DND-41 (cell line): ENCODE measurements around the gene NRXN3.

ENCODE experiments used
- ATAC-seq: fragments of 200-7000 bp; cut with Tn5 transposase; 3 replicates; pipeline ENCODE4 v1.9.1; 2021; ENCODE audit warnings: low read depth; ENCODE audit not compliant: insufficient read depth
- DNase-seq: peaks from one replicate; pipeline ENCODE4 v3.0.0-alpha.2; 2020
- H2AFZ ChIP-seq: 2 replicates; pipeline ENCODE4 v1.6.0; 2012; ENCODE audit warnings: low read depth, low read length
- H3K27ac ChIP-seq: 2 replicates; pipeline ENCODE4 v1.5.1; 2012; ENCODE audit warnings: low read length, inconsistent platforms
- H3K27me3 ChIP-seq: fragments of 200-600 bp; sonication (generic); 2 replicates; pipeline ENCODE4 v1.6.0; 2012; ENCODE audit warnings: low read length, mild to moderate bottlenecking, inconsistent platforms; ENCODE audit not compliant: insufficient read depth, poor library complexity
- H3K36me3 ChIP-seq: 2 replicates; pipeline ENCODE4 v1.5.1; 2012; ENCODE audit warnings: low read length, inconsistent platforms; ENCODE audit not compliant: insufficient read depth
- H3K4me1 ChIP-seq: 2 replicates; pipeline ENCODE4 v1.5.1; 2012; ENCODE audit warnings: mild to moderate bottlenecking, low read length; ENCODE audit not compliant: insufficient read depth
- H3K4me2 ChIP-seq: 2 replicates; pipeline ENCODE4 v1.6.0; 2012; ENCODE audit warnings: mild to moderate bottlenecking, moderate library complexity, low read length, inconsistent platforms; ENCODE audit not compliant: insufficient read depth
- H3K4me3 ChIP-seq, 2 experiments: fragments of 200-600 bp in 1 of 2; shearing (Covaris generic) in 1 of 2; 2 replicates each; pipeline ENCODE4 v1.5.1; 2012 to 2016; ENCODE audit warnings: inconsistent platforms in 2 of 2, low read length in 2 of 2, mild to moderate bottlenecking in 2 of 2, low read depth in 1 of 2, moderate library complexity in 1 of 2
- H3K79me2 ChIP-seq: 2 replicates; pipeline ENCODE4 v1.6.0; 2012; ENCODE audit warnings: low read length, inconsistent platforms; ENCODE audit not compliant: insufficient read depth
- H3K9ac ChIP-seq: 2 replicates; pipeline ENCODE4 v1.6.0; 2012; ENCODE audit warnings: low read depth, mild to moderate bottlenecking, inconsistent platforms, low read length, moderate library complexity
- H3K9me3 ChIP-seq: 2 replicates; pipeline ENCODE4 v1.5.1; 2012; ENCODE audit warnings: low read length, moderate library complexity, mild to moderate bottlenecking, inconsistent platforms; ENCODE audit not compliant: insufficient read depth, severe bottlenecking
- H4K20me1 ChIP-seq: 2 replicates; pipeline ENCODE4 v1.6.0; 2012; ENCODE audit warnings: low read length; ENCODE audit not compliant: insufficient read depth
- EZH2 ChIP-seq: IDR thresholded peaks from 3 replicates; pipeline ENCODE4 v1.6.1; 2012; ENCODE audit warnings: borderline replicate concordance, low read depth, mild to moderate bottlenecking, moderate library complexity, low read length, inconsistent platforms; ENCODE audit not compliant: severe bottlenecking
- TF ChIP-seq, protein P1 (sequence below): IDR thresholded peaks from 2 replicates; pipeline ENCODE4 v1.5.1; 2012; ENCODE audit warnings: borderline replicate concordance, low read length, moderate library complexity, mild to moderate bottlenecking; ENCODE audit not compliant: poor library complexity, severe bottlenecking; ENCODE audit errors: extremely low read depth

Gene NRXN3

DNA sequence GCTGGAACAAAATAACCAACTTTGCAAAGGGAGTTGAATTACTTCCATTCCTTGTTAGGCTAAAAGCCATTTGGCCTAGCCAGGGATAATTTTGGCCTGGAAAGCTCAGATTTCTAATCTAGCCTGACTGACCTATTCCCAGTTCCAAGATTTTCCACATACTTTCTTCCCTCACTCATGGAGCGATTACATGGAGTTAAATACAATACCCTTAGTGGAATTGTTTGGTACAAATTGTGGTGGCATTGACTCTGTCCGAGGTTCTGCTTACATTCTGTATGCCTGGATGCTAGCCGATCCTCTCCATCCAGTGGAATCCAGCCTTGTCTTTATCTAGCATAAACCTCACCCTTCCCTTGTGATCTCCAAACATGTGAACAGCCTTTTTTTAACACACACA, 1076.0 kb downstream of the NRXN3 start:
- Histone ChIP-seq H3K27ac (no peak overlapping the region), H3K36me3 (no peaks in the 10 kb centered on the region), H3K4me1 (no peaks in the 10 kb centered on the region), H3K27me3 (peaks cover 4% of the 10 kb centered on the region), H4K20me1 (no peaks in the 10 kb centered on the region), H3K4me2 (no peak overlapping the region), H3K4me3 (no peak overlapping the region), H3K9ac (no peak overlapping the region), H3K79me2 (no peaks in the 10 kb centered on the region), H2AFZ (no peak overlapping the region), H3K9me3 (no peaks in the 10 kb centered on the region)
- TF ChIP-seq EZH2: no peak
- TF ChIP-seq, protein P1, sequence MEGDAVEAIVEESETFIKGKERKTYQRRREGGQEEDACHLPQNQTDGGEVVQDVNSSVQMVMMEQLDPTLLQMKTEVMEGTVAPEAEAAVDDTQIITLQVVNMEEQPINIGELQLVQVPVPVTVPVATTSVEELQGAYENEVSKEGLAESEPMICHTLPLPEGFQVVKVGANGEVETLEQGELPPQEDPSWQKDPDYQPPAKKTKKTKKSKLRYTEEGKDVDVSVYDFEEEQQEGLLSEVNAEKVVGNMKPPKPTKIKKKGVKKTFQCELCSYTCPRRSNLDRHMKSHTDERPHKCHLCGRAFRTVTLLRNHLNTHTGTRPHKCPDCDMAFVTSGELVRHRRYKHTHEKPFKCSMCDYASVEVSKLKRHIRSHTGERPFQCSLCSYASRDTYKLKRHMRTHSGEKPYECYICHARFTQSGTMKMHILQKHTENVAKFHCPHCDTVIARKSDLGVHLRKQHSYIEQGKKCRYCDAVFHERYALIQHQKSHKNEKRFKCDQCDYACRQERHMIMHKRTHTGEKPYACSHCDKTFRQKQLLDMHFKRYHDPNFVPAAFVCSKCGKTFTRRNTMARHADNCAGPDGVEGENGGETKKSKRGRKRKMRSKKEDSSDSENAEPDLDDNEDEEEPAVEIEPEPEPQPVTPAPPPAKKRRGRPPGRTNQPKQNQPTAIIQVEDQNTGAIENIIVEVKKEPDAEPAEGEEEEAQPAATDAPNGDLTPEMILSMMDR: no peak
- DNase-seq (no peak), ATAC-seq (no peak)

DNA sequence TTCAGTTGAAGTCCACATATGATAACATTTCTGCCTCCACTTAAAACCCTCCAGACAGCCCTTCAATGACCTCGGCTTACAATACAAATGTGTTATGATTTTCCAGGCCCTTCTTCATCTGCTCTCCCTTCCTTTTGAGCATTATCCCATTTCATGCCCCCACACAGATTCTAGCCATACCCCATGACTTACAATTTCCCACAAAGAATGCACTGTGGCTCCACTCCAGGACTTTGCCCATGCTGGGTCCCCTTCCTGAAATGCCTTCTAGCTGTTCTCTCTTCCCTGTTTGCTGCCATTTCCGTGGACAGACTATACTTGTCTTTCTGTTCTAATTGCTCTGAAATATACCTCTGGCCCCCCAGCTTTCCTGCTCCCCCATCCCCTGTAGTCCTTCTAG, 1078.0 kb downstream of the NRXN3 start:
- ATAC-seq (no peak), DNase-seq (no peak)
- H3K36me3 ChIP-seq: no peaks in the 10 kb centered on the region
- H2AFZ ChIP-seq: no peak overlapping the region
- no peaks in the 10 kb centered on the region for H3K9me3 ChIP-seq
- no peaks in the 10 kb centered on the region for H3K79me2 ChIP-seq
- H4K20me1 ChIP-seq: no peaks in the 10 kb centered on the region
- H3K4me3 ChIP-seq: no peak overlapping the region
- TF ChIP-seq EZH2: no peak
- TF ChIP-seq, protein P1: no peak
- no peak overlapping the region for H3K9ac ChIP-seq
- no peak overlapping the region for H3K27ac ChIP-seq
- H3K27me3 ChIP-seq: peaks cover 4% of the 10 kb centered on the region
- H3K4me1 ChIP-seq: no peaks in the 10 kb centered on the region
- no peak overlapping the region for H3K4me2 ChIP-seq

DNA sequence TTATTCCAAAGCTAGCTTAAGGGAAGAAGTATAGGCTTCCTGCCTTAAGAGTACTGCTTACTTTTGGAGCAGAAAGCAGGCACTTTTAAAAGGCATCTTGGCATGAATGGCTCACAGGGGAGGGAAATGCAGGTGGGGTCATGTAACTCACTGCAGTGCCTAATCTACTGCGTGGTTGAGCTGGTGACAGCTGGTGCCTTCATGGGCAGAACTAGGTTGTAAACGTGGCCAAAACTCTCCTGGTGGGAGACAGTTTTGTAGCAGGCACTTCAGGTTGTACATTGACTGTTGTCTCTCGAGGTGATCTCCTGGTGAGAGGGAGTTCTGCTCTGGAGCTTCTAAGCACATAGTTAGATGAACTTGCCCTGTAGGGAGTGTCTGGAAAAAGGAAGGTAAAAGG, 1078.6 kb downstream of the NRXN3 start:
- Histone ChIP-seq H4K20me1 (no peaks in the 10 kb centered on the region), H3K27me3 (peaks cover 4% of the 10 kb centered on the region), H3K9ac (no peak overlapping the region), H3K36me3 (no peaks in the 10 kb centered on the region), H3K79me2 (no peaks in the 10 kb centered on the region), H3K27ac (no peak overlapping the region), H3K4me2 (no peak overlapping the region), H2AFZ (no peak overlapping the region), H3K9me3 (no peaks in the 10 kb centered on the region), H3K4me3 (no peak overlapping the region), H3K4me1 (no peaks in the 10 kb centered on the region)
- no peak for TF ChIP-seq EZH2
- TF ChIP-seq, protein P1: no peak
- DNase-seq (no peak), ATAC-seq (no peak)

DNA sequence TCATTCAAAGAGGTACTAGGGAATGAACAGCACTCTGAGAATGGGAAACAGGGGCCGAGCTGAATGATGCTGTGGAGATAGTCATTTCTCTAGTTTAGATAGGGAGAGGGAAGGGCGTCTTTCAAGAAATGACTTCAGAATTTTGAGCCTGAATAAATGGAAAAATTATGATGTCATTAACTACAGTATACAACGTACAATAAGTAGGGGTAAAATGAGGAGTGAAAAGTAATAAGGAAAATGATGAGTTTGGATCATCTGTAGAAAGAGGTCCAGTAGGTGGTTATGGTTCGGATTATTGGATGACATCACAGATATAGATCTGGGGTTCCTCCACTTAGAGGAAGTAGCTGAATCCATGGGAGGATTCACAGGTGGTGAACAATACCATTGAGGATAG, 1081.1 kb downstream of the NRXN3 start:
- TF ChIP-seq, protein P1: no peak
- TF ChIP-seq EZH2: no peak

More for the DNA sequence above, 1081.1 kb downstream of the NRXN3 start:
- no peaks in the 10 kb centered on the region for H3K9me3 ChIP-seq
- H3K79me2 ChIP-seq: no peaks in the 10 kb centered on the region
- no peaks in the 10 kb centered on the region for H3K4me1 ChIP-seq
- H3K4me3 ChIP-seq: no peak overlapping the region
- DNase-seq (no peak), ATAC-seq (no peak)
- no peaks in the 10 kb centered on the region for H3K36me3 ChIP-seq
- no peaks in the 10 kb centered on the region for H4K20me1 ChIP-seq
- H3K9ac ChIP-seq: no peak overlapping the region
- no peak overlapping the region for H2AFZ ChIP-seq
- no peak overlapping the region for H3K27ac ChIP-seq
- no peak overlapping the region for H3K4me2 ChIP-seq
- H3K27me3 ChIP-seq: peaks cover 2% of the 10 kb centered on the region
